H1 (cell line): ENCODE measurements around the gene TEX22. TPM values are rescaled to one million over a fixed set of nuclear protein-coding genes. Genes with fewer than 3 reads are reported as not detected.

Source experiments
- CTCF ChIA-PET: fragments of 300-600 bp; sonication (Branson Sonifier 250); formaldehyde crosslinking; loops from one replicate; lab custom pipeline; 2021; ENCODE audit not compliant: partially characterized antibody; lab: Charles Lee
- POLR2A ChIA-PET: fragments of 300-600 bp; sonication (Branson Sonifier 250); formaldehyde crosslinking; loops from one replicate; lab custom pipeline; 2021; ENCODE audit warnings: inconsistent platforms; ENCODE audit not compliant: partially characterized antibody; lab: Charles Lee
- DNase-seq, 2 experiments: peaks; one replicate each; pipeline versions ENCODE4 v3.0.0 to v3.0.0-alpha.2; 2010 to 2022; ENCODE audit warnings: low spot score in 2 of 2, low read depth in 1 of 2, mixed read lengths in 1 of 2
- FAIRE-seq: peaks from 2 replicates; lab custom pipeline; 2011; peaks lifted over from hg19 to GRCh38; lab: Jason Lieb, UNC
- H2AFZ ChIP-seq: 2 replicates; pipeline ENCODE4 v1.8.1; 2012; ENCODE audit warnings: low read length, inconsistent platforms
- H2AK5ac ChIP-seq: 2 replicates; pipeline ENCODE4 v1.6.1; 2013; ENCODE audit warnings: low read depth, low read length
- H2BK120ac ChIP-seq: replicated peaks from 2 replicates; pipeline ENCODE3; 2013; ENCODE audit warnings: low read depth, low read length, inconsistent platforms
- H2BK12ac ChIP-seq: 2 replicates; pipeline ENCODE4 v1.6.1; 2013; ENCODE audit warnings: low read depth, low read length
- H2BK15ac ChIP-seq: 2 replicates; pipeline ENCODE4 v1.6.1; 2013; ENCODE audit warnings: low read length
- H2BK20ac ChIP-seq: 2 replicates; pipeline ENCODE4 v1.6.1; 2013; ENCODE audit warnings: low read length
- H2BK5ac ChIP-seq: 2 replicates; pipeline ENCODE4 v1.6.1; 2013; ENCODE audit warnings: low read depth, low read length
- H3K14ac ChIP-seq: 2 replicates; pipeline ENCODE4 v1.6.1; 2013; ENCODE audit warnings: inconsistent platforms; ENCODE audit not compliant: insufficient read length
- H3K18ac ChIP-seq: 2 replicates; pipeline ENCODE4 v1.6.1; 2013; ENCODE audit warnings: low read length; ENCODE audit errors: extremely low read depth
- H3K23ac ChIP-seq: 2 replicates; pipeline ENCODE4 v1.6.1; 2013; ENCODE audit warnings: inconsistent platforms; ENCODE audit not compliant: insufficient read length
- H3K23me2 ChIP-seq: 2 replicates; pipeline ENCODE4 v1.6.1; 2013; ENCODE audit warnings: low read depth, low read length
- H3K27ac ChIP-seq: 2 replicates; pipeline ENCODE4 v1.6.1; 2011; ENCODE audit warnings: low read depth, low read length, inconsistent platforms
- H3K27me3 ChIP-seq, 4 experiments: replicated peaks in 1 of 4; 1 replicate in 1 of 4; 2 replicates in 3 of 4; pipeline versions ENCODE4 v1.6.1 to v1.8.1; 2011 to 2013; ENCODE audit warnings: low read length in 3 of 4, mild to moderate bottlenecking in 3 of 4, inconsistent platforms in 2 of 4, mixed read lengths in 2 of 4, moderate library complexity in 1 of 4; ENCODE audit not compliant: control insufficient read depth in 3 of 4, insufficient read depth in 3 of 4; ENCODE audit errors: extremely low read depth in 1 of 4
- H3K36me3 ChIP-seq, 4 experiments: 2 replicates each; pipeline versions ENCODE4 v1.6.1 to v1.8.1; 2011 to 2013; ENCODE audit warnings: mild to moderate bottlenecking in 4 of 4, low read length in 3 of 4, moderate library complexity in 2 of 4, control low read depth in 1 of 4, inconsistent platforms in 1 of 4; ENCODE audit not compliant: insufficient read depth in 4 of 4, control insufficient read depth in 2 of 4
- H3K4ac ChIP-seq: replicated peaks from 2 replicates; pipeline ENCODE3; 2013; ENCODE audit warnings: low read length, low read depth, mixed read lengths, inconsistent platforms; ENCODE audit not compliant: insufficient read length
- H3K4me1 ChIP-seq, 4 experiments: replicated peaks in 1 of 4; 1 replicate in 1 of 4; 2 replicates in 3 of 4; pipeline versions ENCODE4 v1.6.1 to v1.8.1; 2011 to 2013; ENCODE audit warnings: low read length in 3 of 4, inconsistent platforms in 2 of 4, mixed read lengths in 1 of 4; ENCODE audit not compliant: insufficient read depth in 4 of 4, control insufficient read depth in 3 of 4
- H3K4me2 ChIP-seq, 2 experiments: 2 replicates each; pipeline versions ENCODE4 v1.6.1 to v1.8.1; 2011 to 2013; ENCODE audit warnings: low read depth in 2 of 2, low read length in 2 of 2, control low read depth in 1 of 2, inconsistent platforms in 1 of 2, mild to moderate bottlenecking in 1 of 2; ENCODE audit not compliant: insufficient read depth in 1 of 2
- H3K4me3 ChIP-seq, 4 experiments: fragments of 200-600, 300-600 bp in 1 of 4; sonication (generic), shearing (Covaris generic), sonication (Bioruptor Twin) in 1 of 4; 2 replicates each; pipeline versions ENCODE4 v1.5.1 to v1.8.1; 2011 to 2016; ENCODE audit warnings: low read length in 4 of 4, low read depth in 3 of 4, control low read depth in 2 of 4, inconsistent platforms in 2 of 4, mild to moderate bottlenecking in 2 of 4, mixed read lengths in 1 of 4, moderate library complexity in 1 of 4; ENCODE audit not compliant: insufficient read depth in 2 of 4; ENCODE audit errors: extremely low read depth in 1 of 4
- H3K56ac ChIP-seq: replicated peaks from 2 replicates; pipeline ENCODE3; 2013; ENCODE audit warnings: low read depth, mild to moderate bottlenecking, mixed read lengths, low read length, inconsistent platforms; ENCODE audit not compliant: insufficient read length
- H3K79me1 ChIP-seq: 2 replicates; pipeline ENCODE4 v1.6.1; 2013; ENCODE audit warnings: low read depth, low read length, control low read depth
- H3K79me2 ChIP-seq, 2 experiments: 2 replicates each; pipeline versions ENCODE4 v1.6.1 to v1.8.1; 2012 to 2013; ENCODE audit warnings: low read length in 2 of 2, mild to moderate bottlenecking in 2 of 2, inconsistent platforms in 1 of 2; ENCODE audit not compliant: insufficient read depth in 2 of 2, control insufficient read depth in 1 of 2
- H3K9ac ChIP-seq, 4 experiments: replicated peaks in 1 of 4; 1 replicate in 1 of 4; 2 replicates in 3 of 4; pipeline versions ENCODE4 v1.6.1 to v1.8.1; 2011 to 2013; ENCODE audit warnings: low read depth in 3 of 4, low read length in 3 of 4, control low read depth in 2 of 4, mild to moderate bottlenecking in 2 of 4, moderate library complexity in 2 of 4, inconsistent platforms in 1 of 4; ENCODE audit errors: extremely low read depth in 1 of 4
- H3K9me3 ChIP-seq, 2 experiments: 2 replicates each; pipeline versions ENCODE4 v1.6.1 to v1.8.1; 2012 to 2013; ENCODE audit warnings: mild to moderate bottlenecking in 2 of 2, moderate library complexity in 2 of 2, control low read depth in 1 of 2, inconsistent platforms in 1 of 2, low read depth in 1 of 2, low read length in 1 of 2, mixed read lengths in 1 of 2; ENCODE audit not compliant: insufficient read depth in 2 of 2
- H4K20me1 ChIP-seq, 2 experiments: replicated peaks in 1 of 2; 2 replicates each; pipeline versions ENCODE3 to v1.8.1; 2011 to 2013; ENCODE audit warnings: inconsistent platforms in 2 of 2, low read length in 2 of 2, mild to moderate bottlenecking in 1 of 2; ENCODE audit not compliant: insufficient read depth in 2 of 2, control insufficient read depth in 1 of 2
- H4K5ac ChIP-seq: 2 replicates; pipeline ENCODE4 v1.6.1; 2013; ENCODE audit warnings: low read length, low read depth, mixed read lengths, inconsistent platforms; ENCODE audit not compliant: insufficient read length
- H4K8ac ChIP-seq: 2 replicates; pipeline ENCODE4 v1.8.0; 2013; ENCODE audit warnings: mild to moderate bottlenecking, moderate library complexity, low read length, inconsistent platforms; ENCODE audit not compliant: insufficient read depth; ENCODE audit errors: extremely low read depth
- H4K91ac ChIP-seq: replicated peaks from 2 replicates; pipeline ENCODE3; 2013; ENCODE audit warnings: low read length, mixed read lengths, inconsistent platforms; ENCODE audit not compliant: insufficient read length
- ASH2L ChIP-seq: fragments of 200-600, 300-600 bp; sonication (generic); IDR thresholded peaks from one replicate; pipeline ENCODE4 v1.7.1; 2017; ENCODE audit warnings: low read length
- CREB1 ChIP-seq: IDR thresholded peaks from 2 replicates; pipeline ENCODE4 v1.6.1; 2012; ENCODE audit warnings: inconsistent platforms
- HDAC6 ChIP-seq: IDR thresholded peaks from one replicate; pipeline ENCODE4 v1.7.1; 2012; ENCODE audit warnings: low read depth, mild to moderate bottlenecking, inconsistent platforms, low read length, moderate library complexity
- RAD21 ChIP-seq, 2 experiments: IDR thresholded peaks in 1 of 2; conservative IDR thresholded peaks in 1 of 2; 2 replicates each; pipeline ENCODE4 v1.6.1; 2011; ENCODE audit warnings: low read depth in 2 of 2, low read length in 2 of 2, improper control_type of control experiment in 1 of 2, inconsistent platforms in 1 of 2, mild to moderate bottlenecking in 1 of 2, moderate library complexity in 1 of 2
- RFX5 ChIP-seq: IDR thresholded peaks from 2 replicates; pipeline ENCODE4 v1.6.1; 2011; ENCODE audit warnings: low read depth, low read length, improper control_type of control experiment, borderline replicate concordance
- SP1 ChIP-seq: IDR thresholded peaks from 2 replicates; pipeline ENCODE4 v1.6.1; 2011; ENCODE audit warnings: low read depth, low read length
- SRF ChIP-seq: IDR thresholded peaks from 2 replicates; pipeline ENCODE4 v1.6.1; 2011; ENCODE audit warnings: mild to moderate bottlenecking, low read depth, low read length, moderate library complexity
- TEAD4 ChIP-seq: IDR thresholded peaks from 2 replicates; pipeline ENCODE4 v1.6.1; 2012; ENCODE audit warnings: low read depth, low read length, inconsistent platforms, mixed read lengths
- WGBS, 2 experiments: shearing (Covaris generic) in 1 of 2; methylation state at CpG; one replicate each; pipeline versions ENCODE4 v1.1.6 to v1.1.7; 2013 to 2015; ENCODE audit warnings: low lambda C conversion rate in 2 of 2, mixed read lengths in 2 of 2, inconsistent platforms in 1 of 2, low coverage in 1 of 2, missing lambda C conversion rate in 1 of 2; ENCODE audit not compliant: insufficient replicate concordance in 2 of 2, insufficient coverage in 1 of 2, insufficient read length in 1 of 2; ENCODE audit errors: extremely low coverage in 1 of 2, missing lambda C conversion rate in 1 of 2; 5-methylcytosine and 5-hydroxymethylcytosine counted together
- polyA plus RNA-seq, 7 experiments: library from polyadenylated mRNA; depleted of rRNA in 3 of 7; stranded (reverse) in 5 of 7; unstranded in 2 of 7; fragments of >200 nt in 5 of 7; fragments of 200-250 nt in 2 of 7; gene quantifications; 1 replicate in 5 of 7; 2 replicates in 1 of 7; 4 replicates in 1 of 7; pipeline versions ENCODE4 v1.2.1 to v1.2.3, GENCODE V29; 2011 to 2013; ENCODE audit warnings: missing spikeins in 2 of 7, mixed read lengths in 2 of 7
- total RNA-seq: library from RNA; stranded (reverse); fragmentation: NEBNext Ultra II Directional; extraction: Animal tissue kit (Norgen Biotek cat#: 25700); gene quantifications from 2 replicates; pipeline ENCODE4 v1.2.1, GENCODE V29; 2021
- TF ChIP-seq, protein P1 (sequence below), 3 experiments: IDR thresholded peaks; 1 replicate in 2 of 3; 2 replicates in 1 of 3; pipeline versions ENCODE4 v1.5.1 to v1.6.1; 2011; ENCODE audit warnings: low read length in 3 of 3, mild to moderate bottlenecking in 3 of 3, inconsistent platforms in 2 of 3, low read depth in 1 of 3, moderate library complexity in 1 of 3; ENCODE audit not compliant: insufficient read depth in 1 of 3; ENCODE audit errors: control extremely low read depth in 1 of 3

The TEX22 gene
- total and polyA plus RNA-seq, 2 of the 8 experiments (the other 6 are each of a cell fraction or from before 2014, with no cell fraction given), result 0.24 to 0.39 TPM

DNA sequence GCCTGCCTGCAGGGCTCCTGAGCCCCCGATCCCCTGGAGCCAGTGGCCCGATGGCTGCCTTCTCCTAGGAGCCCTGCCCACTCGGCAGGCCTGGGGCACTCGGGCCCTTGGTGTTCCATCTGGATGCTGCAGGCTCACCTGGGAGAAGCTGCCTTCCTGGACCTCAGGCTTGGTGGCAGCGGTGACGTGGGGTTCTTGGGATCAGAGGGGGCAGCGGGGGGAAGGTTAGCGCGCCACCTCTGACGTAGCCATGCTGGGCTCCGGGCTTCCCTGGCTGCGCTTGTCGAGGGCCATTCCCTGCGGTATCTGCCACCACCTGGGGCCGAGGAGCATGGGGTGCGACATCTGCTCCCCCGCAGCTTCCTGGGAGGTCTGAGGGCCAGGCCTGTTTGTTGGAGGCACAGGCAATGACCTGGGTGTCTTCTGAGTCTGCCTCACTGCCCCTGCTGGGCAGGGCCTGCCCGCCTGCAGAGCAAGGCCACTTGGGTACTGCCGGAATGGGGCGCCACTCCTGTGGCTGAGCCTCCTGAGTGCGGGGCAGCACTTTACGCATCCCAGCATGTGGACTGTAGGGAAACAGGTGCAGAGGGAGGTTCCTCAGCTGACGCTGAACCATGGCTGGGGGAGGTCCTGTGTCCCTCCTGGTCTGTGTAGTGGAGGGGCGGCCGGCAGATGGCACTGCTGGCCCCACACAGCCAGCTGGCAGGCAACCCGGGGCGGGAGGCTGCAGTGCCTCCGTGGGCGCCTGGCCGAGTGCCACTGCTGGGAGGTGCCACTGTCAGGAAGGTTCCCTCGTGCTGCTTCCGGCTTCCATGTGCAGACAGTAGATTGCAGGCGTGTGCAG is 41.6 kb downstream of the TEX22 start:
- H3K23ac ChIP-seq, result no peak overlapping the region
- H2AFZ ChIP-seq, result no peak overlapping the region
- TF ChIP-seq SP1 (no peak), RAD21 (IDR thresholded peaks at IDR 0.05 in 1 of 2, conservative IDR thresholded peaks at IDR 0.05 in 1 of 2; ENCODE audit: low read depth in 2 of 2, low read length in 2 of 2) (0 out of 4 replicates have a peak, but pooled peaks of 1 of the 2 experiments have one; percentile 7), RFX5 (no peak), HDAC6 (no peak), ASH2L (no peak), SRF (no peak), TEAD4 (no peak), CREB1 (no peak)
- TF ChIP-seq, protein P1, sequence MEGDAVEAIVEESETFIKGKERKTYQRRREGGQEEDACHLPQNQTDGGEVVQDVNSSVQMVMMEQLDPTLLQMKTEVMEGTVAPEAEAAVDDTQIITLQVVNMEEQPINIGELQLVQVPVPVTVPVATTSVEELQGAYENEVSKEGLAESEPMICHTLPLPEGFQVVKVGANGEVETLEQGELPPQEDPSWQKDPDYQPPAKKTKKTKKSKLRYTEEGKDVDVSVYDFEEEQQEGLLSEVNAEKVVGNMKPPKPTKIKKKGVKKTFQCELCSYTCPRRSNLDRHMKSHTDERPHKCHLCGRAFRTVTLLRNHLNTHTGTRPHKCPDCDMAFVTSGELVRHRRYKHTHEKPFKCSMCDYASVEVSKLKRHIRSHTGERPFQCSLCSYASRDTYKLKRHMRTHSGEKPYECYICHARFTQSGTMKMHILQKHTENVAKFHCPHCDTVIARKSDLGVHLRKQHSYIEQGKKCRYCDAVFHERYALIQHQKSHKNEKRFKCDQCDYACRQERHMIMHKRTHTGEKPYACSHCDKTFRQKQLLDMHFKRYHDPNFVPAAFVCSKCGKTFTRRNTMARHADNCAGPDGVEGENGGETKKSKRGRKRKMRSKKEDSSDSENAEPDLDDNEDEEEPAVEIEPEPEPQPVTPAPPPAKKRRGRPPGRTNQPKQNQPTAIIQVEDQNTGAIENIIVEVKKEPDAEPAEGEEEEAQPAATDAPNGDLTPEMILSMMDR (IDR thresholded peaks at IDR 0.05; ENCODE audit: control extremely low read depth in 1 of 3, insufficient read depth in 1 of 3, low read depth in 1 of 3, low read length in 3 of 3), result peak in 1 of 3 experiments; percentile 18; a peak in 1 of 4 replicates
- TF ChIP-seq, all 59 proteins: peak for 2
- H3K9ac ChIP-seq, result no peak overlapping the region
- ChIA-PET CTCF (interaction anchor here (1.1 kb wide), 1 partner anchor 32 kb away, joined by 4 read pairs; no protein-coding TSS in a partner anchor), POLR2A (interaction anchor here (1.5 to 2.6 kb wide), 3 partner anchors 9 to 19 kb away, joined by 3 to 10 read pairs (median 5); no protein-coding TSS in a partner anchor)
- H2BK20ac ChIP-seq, result no peak overlapping the region
- H3K27me3 ChIP-seq, result no peaks in the 10 kb centered on the region
- H3K4me2 ChIP-seq, result no peak overlapping the region
- H3K18ac ChIP-seq, result no peak overlapping the region
- H3K14ac ChIP-seq, result no peak overlapping the region
- peaks cover 37 to 49% of the 10 kb centered on the region in 2 experiments for H4K20me1 ChIP-seq
- no peak for DNase-seq
- H3K23me2 ChIP-seq, result no peaks in the 10 kb centered on the region
- no peak overlapping the region for H4K91ac ChIP-seq
- H2BK5ac ChIP-seq, result no peak overlapping the region
- no peak overlapping the region for H3K27ac ChIP-seq
- WGBS, 2 experiments, result 94% methylated on average over 29 of the region's 33 CpGs; no CpG with 5 or more reads in 1 of the 2 experiments
- peaks cover 0 to 3% (median 0%) of the 10 kb centered on the region in 4 experiments; a peak in 2 of 7 replicates for H3K4me1 ChIP-seq
- no peak overlapping the region for H2AK5ac ChIP-seq
- H3K4ac ChIP-seq, result no peak overlapping the region
- H3K79me2 ChIP-seq, result peaks cover 10 to 44% of the 10 kb centered on the region in 2 experiments
- no peak overlapping the region for H2BK15ac ChIP-seq
- no peaks in the 10 kb centered on the region for H3K9me3 ChIP-seq
- FAIRE-seq, result no peak
- peaks cover 34% of the 10 kb centered on the region for H3K79me1 ChIP-seq
- H2BK12ac ChIP-seq, result no peak overlapping the region
- H4K8ac ChIP-seq, result no peak overlapping the region; the same call in 1 of the 2 replicates
- no peak overlapping the region for H2BK120ac ChIP-seq
- no peak overlapping the region for H4K5ac ChIP-seq
- no peak overlapping the region for H3K56ac ChIP-seq
- H3K36me3 ChIP-seq, result peaks cover 0 to 10% (median 2%) of the 10 kb centered on the region in 4 experiments; a peak in 4 of 8 replicates
- no peak overlapping the region for H3K4me3 ChIP-seq
